Midbrain (tissue), 1 donor: ENCODE measurements around the gene PSMC5.
"Not testable (repeated sequence)": the region's sequence is repeated elsewhere in the genome, so short reads cannot be mapped to it uniquely, and the experiment has no call there.

Source experiments
- DNase-seq: peaks from one replicate; lab custom pipeline; 2025; lab: John Stamatoyannopoulos, UW

PSMC5 gene

GRCh38 chr17:63871646-63872365, 44.6 kb downstream of the PSMC5 start:
- not testable (repeated sequence) for DNase-seq

GRCh38 chr17:63873577-63873976, 46.3 kb downstream of the PSMC5 start, which contains the start of gene CSH2:
TSS of gene CSH2 (minus strand) at chr17:63873677. CDS start at chr17:63873614, 63 bp downstream.
- not testable (repeated sequence) for DNase-seq

- DNase-seq: not testable (repeated sequence)
Observed at GRCh38 chr17:63874061-63874626, 46.9 kb downstream of the PSMC5 start.

- not testable (repeated sequence) for DNase-seq
Observed at GRCh38 chr17:63874693-63875092, 47.5 kb downstream of the PSMC5 start.

GRCh38 chr17:63878413-63878812, 51.2 kb downstream of the PSMC5 start:
- not testable (repeated sequence) for DNase-seq

- DNase-seq: no peak
Observed at GRCh38 chr17:63880706-63881105, 53.5 kb downstream of the PSMC5 start.

GRCh38 chr17:63881337-63881736, 54.1 kb downstream of the PSMC5 start:
- not testable (repeated sequence) for DNase-seq
